GM23338 (cell line): ENCODE data around the gene IRX2. TPM values are rescaled to one million over a fixed set of nuclear protein-coding genes. Genes with fewer than 3 reads are reported as not detected.

ENCODE experiments used
- ATAC-seq: fragments of 200-7000 bp; cut with Tn5 transposase; 3 replicates; pipeline ENCODE4 v1.9.1; 2020
- DNase-seq: peaks from one replicate; pipeline ENCODE4 v3.0.0-alpha.2; 2015; ENCODE audit warnings: low spot score
- H2AFZ ChIP-seq: fragments of 200-600 bp; sonication (generic); 2 replicates; pipeline ENCODE4 v1.8.0; 2016; ENCODE audit warnings: antibody characterized with exemption, mild to moderate bottlenecking, moderate library complexity
- H3F3A ChIP-seq: fragments of 200-600 bp; sonication (generic); replicated peaks from 2 replicates; pipeline ENCODE4 v1.8.0; 2017; ENCODE audit warnings: antibody characterized with exemption, mixed run types, low read depth
- H3K27ac ChIP-seq: fragments of 200-600 bp; sonication (generic); 2 replicates; pipeline ENCODE4 v1.6.1; 2016; ENCODE audit warnings: low read depth
- H3K27me3 ChIP-seq: fragments of 200-600 bp; sonication (generic); 2 replicates; pipeline ENCODE4 v1.8.0; 2016; ENCODE audit warnings: mild to moderate bottlenecking, mixed run types, moderate library complexity; ENCODE audit not compliant: insufficient read depth
- H3K36me3 ChIP-seq: fragments of 200-600 bp; sonication (generic); 2 replicates; pipeline ENCODE4 v1.8.0; 2016; ENCODE audit warnings: mild to moderate bottlenecking; ENCODE audit not compliant: insufficient read depth
- H3K4me1 ChIP-seq: fragments of 200-600 bp; sonication (generic); 2 replicates; pipeline ENCODE4 v1.8.0; 2016; ENCODE audit warnings: mild to moderate bottlenecking, moderate library complexity; ENCODE audit not compliant: insufficient read depth
- H3K4me2 ChIP-seq: fragments of 200-600 bp; sonication (generic); 2 replicates; pipeline ENCODE4 v1.7.1; 2017; ENCODE audit warnings: mixed run types
- H3K4me3 ChIP-seq: fragments of 200-600 bp; sonication (generic); 2 replicates; pipeline ENCODE4 v1.6.1; 2016; ENCODE audit warnings: mixed run types
- H3K79me2 ChIP-seq: fragments of 200-600 bp; sonication (generic); replicated peaks from 2 replicates; pipeline ENCODE4 v1.8.0; 2017; ENCODE audit warnings: mild to moderate bottlenecking; ENCODE audit not compliant: insufficient read depth
- H3K9me2 ChIP-seq: fragments of 200-600 bp; sonication (generic); 2 replicates; pipeline ENCODE4 v1.8.0; 2017; ENCODE audit not compliant: insufficient read depth
- H4K20me1 ChIP-seq: fragments of 200-600 bp; sonication (generic); replicated peaks from 2 replicates; pipeline ENCODE4 v1.8.0; 2017; ENCODE audit warnings: mild to moderate bottlenecking; ENCODE audit not compliant: insufficient read depth
- H3K27ac Mint-ChIP-seq: 2 replicates; pipeline ENCODE4 v1.8.0; 2020; ENCODE audit warnings: inconsistent platforms, mild to moderate bottlenecking, moderate library complexity, mixed read lengths
- H3K27me3 Mint-ChIP-seq: 3 replicates; pipeline ENCODE4 v1.8.0; 2022; ENCODE audit warnings: low read depth, mild to moderate bottlenecking, moderate library complexity, mixed read lengths, inconsistent platforms; ENCODE audit not compliant: insufficient read depth, poor library complexity
- H3K36me3 Mint-ChIP-seq: 3 replicates; pipeline ENCODE4 v1.8.0; 2021; ENCODE audit warnings: low read depth, mild to moderate bottlenecking, inconsistent platforms, moderate library complexity, mixed read lengths
- H3K4me1 Mint-ChIP-seq: 3 replicates; pipeline ENCODE4 v1.8.0; 2020; ENCODE audit warnings: mild to moderate bottlenecking, inconsistent platforms, mixed read lengths
- H3K4me3 Mint-ChIP-seq: 3 replicates; pipeline ENCODE4 v1.8.0; 2021; ENCODE audit warnings: moderate library complexity, mild to moderate bottlenecking, inconsistent platforms, mixed read lengths
- H3K9me3 Mint-ChIP-seq: 3 replicates; pipeline ENCODE4 v1.8.0; 2020; ENCODE audit warnings: moderate library complexity, mild to moderate bottlenecking, inconsistent platforms, mixed read lengths
- CREB1 ChIP-seq: fragments of 250-450 bp; sonication (Bioruptor Pico); IDR thresholded peaks from 2 replicates; pipeline ENCODE4 v1.5.0; 2020; ENCODE audit warnings: low read depth, mild to moderate bottlenecking, moderate library complexity
- ETS1 ChIP-seq: IDR thresholded peaks from 2 replicates; pipeline ENCODE4 v1.6.1; 2016; ENCODE audit warnings: antibody characterized with exemption
- EZH2phosphoT487 ChIP-seq: fragments of 200-600 bp; sonication (generic); IDR thresholded peaks from one replicate; pipeline ENCODE4 v1.8.1; 2018; ENCODE audit warnings: antibody characterized with exemption; ENCODE audit not compliant: unreplicated experiment
- JUNB ChIP-seq: IDR thresholded peaks from one replicate; pipeline ENCODE4 v1.6.1; 2016; ENCODE audit warnings: antibody characterized with exemption; ENCODE audit not compliant: unreplicated experiment
- NANOG ChIP-seq: IDR thresholded peaks from 2 replicates; pipeline ENCODE4 v1.6.1; 2016; ENCODE audit warnings: antibody characterized with exemption, borderline replicate concordance
- POLR2AphosphoS5 ChIP-seq: IDR thresholded peaks from 2 replicates; pipeline ENCODE4 v1.6.1; 2016; ENCODE audit warnings: antibody characterized with exemption, low read depth
- STAT1 ChIP-seq: IDR thresholded peaks from one replicate; pipeline ENCODE4 v1.6.1; 2016; ENCODE audit warnings: antibody characterized with exemption; ENCODE audit not compliant: unreplicated experiment
- ZNF114 ChIP-seq: fragments of 250-450 bp; sonication (Bioruptor Pico); IDR thresholded peaks from 2 replicates; pipeline ENCODE4 v1.5.0; 2020; ENCODE audit warnings: mild to moderate bottlenecking, moderate library complexity
- ZNF462 ChIP-seq: fragments of 250-450 bp; sonication (Bioruptor Pico); IDR thresholded peaks from 2 replicates; pipeline ENCODE4 v1.5.0; 2020; ENCODE audit warnings: mild to moderate bottlenecking, moderate library complexity
- polyA plus RNA-seq: library from polyadenylated mRNA; unstranded; fragments of >200 nt; fragmentation: Nextera tagmentation; extraction: Ambion mirVana; gene quantifications from 2 replicates; pipeline ENCODE4 v1.2.1, GENCODE V29; 2016
- total RNA-seq: library from RNA; depleted of rRNA; stranded (reverse); fragments of >200 nt; shearing (Covaris generic); gene quantifications from 2 replicates; pipeline ENCODE4 v1.2.3, GENCODE V29; 2014

IRX2 gene
- total and polyA plus RNA-seq, 2 experiments from 2014 or later = 13.6 to 25.3 TPM

- TF ChIP-seq ZNF462 (CRISPR knock-in tag) = no peak
- TF ChIP-seq NANOG = no peak
- TF ChIP-seq ETS1 = no peak
Measured at GRCh38 chr5:2718115-2718514, 33.4 kb downstream of the IRX2 start (continued).

- no peaks in the 10 kb centered on the region for H3K36me3 Mint-ChIP-seq
- no peaks in the 10 kb centered on the region for H3K9me2 ChIP-seq
- no peak overlapping the region for H3K4me3 ChIP-seq
- H3K27ac ChIP-seq = no peak overlapping the region
- no peaks in the 10 kb centered on the region for H3K79me2 ChIP-seq
- peaks cover 3% of the 10 kb centered on the region for H3K4me1 Mint-ChIP-seq
- H3K36me3 ChIP-seq = no peaks in the 10 kb centered on the region
- H3K27ac Mint-ChIP-seq = no peak overlapping the region
- no peaks in the 10 kb centered on the region for H3F3A ChIP-seq
- DNase-seq (no peak), ATAC-seq (no peak)
- H2AFZ ChIP-seq = no peak overlapping the region
- no peak overlapping the region for H3K4me3 Mint-ChIP-seq
- H3K4me2 ChIP-seq = no peak overlapping the region
- no peaks in the 10 kb centered on the region for H4K20me1 ChIP-seq
- TF ChIP-seq ZNF114 (CRISPR knock-in tag) = no peak
- no peak for TF ChIP-seq ZNF462 (CRISPR knock-in tag)
- no peak for TF ChIP-seq POLR2AphosphoS5
- TF ChIP-seq STAT1 = no peak
- TF ChIP-seq EZH2phosphoT487 = no peak
- TF ChIP-seq JUNB = no peak
- TF ChIP-seq CREB1 (CRISPR knock-in tag) = no peak
- no peaks in the 10 kb centered on the region; the same call in 2 of the 3 replicates for H3K9me3 Mint-ChIP-seq
- no peaks in the 10 kb centered on the region for H3K27me3 Mint-ChIP-seq
- H3K27me3 ChIP-seq = no peaks in the 10 kb centered on the region
- no peaks in the 10 kb centered on the region for H3K4me1 ChIP-seq
Measured at GRCh38 chr5:2715856-2716255, 35.6 kb downstream of the IRX2 start.
